ENCODE data around the gene CD6.

CD6 gene

GRCh38 chr11:61023086-61023965, 51.8 kb downstream of the CD6 start:
- H3K4me3 ChIP-seq (ENCODE audit: control insufficient read depth, low read depth, low read length), result no peak overlapping the region
- TF ChIP-seq CTCF (conservative IDR thresholded peaks at IDR 0.05; ENCODE audit: control insufficient read depth, insufficient read depth, low read depth, low read length), result no peak
- no peak for DNase-seq (ENCODE audit: low read depth)

- DNase-seq (ENCODE audit: low read depth), result no peak
- TF ChIP-seq CTCF (conservative IDR thresholded peaks at IDR 0.05; ENCODE audit: control insufficient read depth, insufficient read depth, low read depth, low read length), result no peak
- no peak overlapping the region for H3K4me3 ChIP-seq (ENCODE audit: control insufficient read depth, low read depth, low read length)
Measured at GRCh38 chr11:61023966-61024295, 52.5 kb downstream of the CD6 start.

GRCh38 chr11:61024938-61025820, 53.7 kb downstream of the CD6 start:
- DNase-seq (ENCODE audit: low read depth), result no peak
- H3K4me3 ChIP-seq (ENCODE audit: control insufficient read depth, low read depth, low read length), result no peak overlapping the region
- TF ChIP-seq CTCF (conservative IDR thresholded peaks at IDR 0.05; ENCODE audit: control insufficient read depth, insufficient read depth, low read depth, low read length), result no peak

- H3K4me3 ChIP-seq (ENCODE audit: control insufficient read depth, low read depth, low read length), result no peak overlapping the region
- no peak for TF ChIP-seq CTCF (conservative IDR thresholded peaks at IDR 0.05; ENCODE audit: control insufficient read depth, insufficient read depth, low read depth, low read length)
- DNase-seq (ENCODE audit: low read depth), result no peak
Measured at GRCh38 chr11:61025821-61026120, 54.3 kb downstream of the CD6 start.

GRCh38 chr11:61026121-61027031, 54.9 kb downstream of the CD6 start:
- DNase-seq (ENCODE audit: low read depth), result no peak
- H3K4me3 ChIP-seq (ENCODE audit: control insufficient read depth, low read depth, low read length), result no peak overlapping the region
- no peak for TF ChIP-seq CTCF (conservative IDR thresholded peaks at IDR 0.05; ENCODE audit: control insufficient read depth, insufficient read depth, low read depth, low read length)

GRCh38 chr11:61027141-61027840, 55.8 kb downstream of the CD6 start:
- H3K4me3 ChIP-seq (ENCODE audit: control insufficient read depth, low read depth, low read length), result no peak overlapping the region
- TF ChIP-seq CTCF (conservative IDR thresholded peaks at IDR 0.05; ENCODE audit: control insufficient read depth, insufficient read depth, low read depth, low read length), result no peak
- no peak for DNase-seq (ENCODE audit: low read depth)
